Measurements from ENCODE around the gene KLHL41. TPM values are rescaled to one million over a fixed set of nuclear protein-coding genes. Genes with fewer than 3 reads are reported as not detected.
"Not testable (repeated sequence)": the region's sequence is repeated elsewhere in the genome, so short reads cannot be mapped to it uniquely, and the experiment has no call there.

The KLHL41 gene
- total RNA-seq, 2 donors from 2014 or later = 1.3 TPM

DNA sequence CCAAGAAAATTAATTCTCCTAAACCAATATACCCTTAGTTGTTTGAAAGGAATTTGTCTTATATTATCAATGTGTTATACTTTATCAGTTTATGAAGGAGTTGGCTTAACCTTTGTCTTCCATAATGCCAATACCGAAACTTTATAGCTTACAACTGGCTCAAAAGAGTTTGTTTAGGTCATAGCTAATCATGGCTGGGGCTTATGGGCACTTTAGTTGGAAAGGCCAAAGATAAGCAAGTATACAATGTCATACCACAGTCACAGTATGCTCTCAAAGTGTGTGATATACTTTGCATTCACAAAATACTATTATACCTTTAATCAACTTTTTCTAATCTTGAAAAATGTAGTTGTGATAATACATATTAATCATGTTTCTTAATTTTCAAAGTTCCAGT lies 2.3 kb downstream of the KLHL41 start:
- H3K27ac ChIP-seq = no peak overlapping the region
- no peak overlapping the region for H3K4me3 ChIP-seq
- no peaks in the 10 kb centered on the region for H3K27me3 ChIP-seq
- intact Hi-C loops (cut with DNase I) = no loop called here
- no peaks in the 10 kb centered on the region for H3K9me3 ChIP-seq
- WGBS, 2 donors = 73 to 93% methylated on average over 1 of the region's 1 CpG
- no peaks in the 10 kb centered on the region for H3K36me3 ChIP-seq (replicated peaks in 1 of 2; ENCODE audit: insufficient read depth in 1 of 2, low read depth in 2 of 2)
- ATAC-seq (no peak), DNase-seq (no peak)
- peaks cover 19% of the 10 kb centered on the region for H3K4me1 ChIP-seq
- TF ChIP-seq POLR2A (IDR thresholded peaks at IDR 0.05) = no peak
- TF ChIP-seq, protein P1, sequence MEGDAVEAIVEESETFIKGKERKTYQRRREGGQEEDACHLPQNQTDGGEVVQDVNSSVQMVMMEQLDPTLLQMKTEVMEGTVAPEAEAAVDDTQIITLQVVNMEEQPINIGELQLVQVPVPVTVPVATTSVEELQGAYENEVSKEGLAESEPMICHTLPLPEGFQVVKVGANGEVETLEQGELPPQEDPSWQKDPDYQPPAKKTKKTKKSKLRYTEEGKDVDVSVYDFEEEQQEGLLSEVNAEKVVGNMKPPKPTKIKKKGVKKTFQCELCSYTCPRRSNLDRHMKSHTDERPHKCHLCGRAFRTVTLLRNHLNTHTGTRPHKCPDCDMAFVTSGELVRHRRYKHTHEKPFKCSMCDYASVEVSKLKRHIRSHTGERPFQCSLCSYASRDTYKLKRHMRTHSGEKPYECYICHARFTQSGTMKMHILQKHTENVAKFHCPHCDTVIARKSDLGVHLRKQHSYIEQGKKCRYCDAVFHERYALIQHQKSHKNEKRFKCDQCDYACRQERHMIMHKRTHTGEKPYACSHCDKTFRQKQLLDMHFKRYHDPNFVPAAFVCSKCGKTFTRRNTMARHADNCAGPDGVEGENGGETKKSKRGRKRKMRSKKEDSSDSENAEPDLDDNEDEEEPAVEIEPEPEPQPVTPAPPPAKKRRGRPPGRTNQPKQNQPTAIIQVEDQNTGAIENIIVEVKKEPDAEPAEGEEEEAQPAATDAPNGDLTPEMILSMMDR (IDR thresholded peaks at IDR 0.05) = no peak

DNA sequence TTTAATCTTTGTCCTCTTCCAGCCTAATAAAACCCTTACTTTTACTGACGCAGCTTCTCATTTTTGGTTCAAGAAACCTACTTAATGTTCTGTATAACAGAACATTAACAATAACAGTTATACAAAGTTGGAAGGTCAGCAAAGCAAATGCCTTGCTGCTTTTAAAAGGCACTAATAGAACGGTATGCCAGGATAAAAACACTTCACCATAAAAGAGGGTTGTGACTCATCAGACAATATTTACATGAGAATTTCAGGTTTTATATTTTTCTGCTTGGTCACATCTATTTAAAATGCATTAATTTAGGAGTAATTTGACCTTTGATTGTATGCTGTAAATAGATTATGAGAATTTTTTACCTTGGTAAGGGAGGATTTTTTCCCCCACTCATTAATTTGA lies 3.0 kb downstream of the KLHL41 start:
- H3K4me3 ChIP-seq = no peak overlapping the region
- TF ChIP-seq, protein P1 (IDR thresholded peaks at IDR 0.05) = no peak
- no peak for TF ChIP-seq POLR2A (IDR thresholded peaks at IDR 0.05)
- no peak overlapping the region for H3K27ac ChIP-seq
- ATAC-seq = no peak
- intact Hi-C loops (cut with DNase I) = no loop called here
- no peak for DNase-seq
- no peaks in the 10 kb centered on the region for H3K9me3 ChIP-seq
- H3K4me1 ChIP-seq = peaks cover 12% of the 10 kb centered on the region
- 74 to 80% methylated on average over 2 of the region's 2 CpGs for WGBS, 2 donors
- no peaks in the 10 kb centered on the region for H3K27me3 ChIP-seq
- no peaks in the 10 kb centered on the region for H3K36me3 ChIP-seq (replicated peaks in 1 of 2; ENCODE audit: insufficient read depth in 1 of 2, low read depth in 2 of 2)

DNA sequence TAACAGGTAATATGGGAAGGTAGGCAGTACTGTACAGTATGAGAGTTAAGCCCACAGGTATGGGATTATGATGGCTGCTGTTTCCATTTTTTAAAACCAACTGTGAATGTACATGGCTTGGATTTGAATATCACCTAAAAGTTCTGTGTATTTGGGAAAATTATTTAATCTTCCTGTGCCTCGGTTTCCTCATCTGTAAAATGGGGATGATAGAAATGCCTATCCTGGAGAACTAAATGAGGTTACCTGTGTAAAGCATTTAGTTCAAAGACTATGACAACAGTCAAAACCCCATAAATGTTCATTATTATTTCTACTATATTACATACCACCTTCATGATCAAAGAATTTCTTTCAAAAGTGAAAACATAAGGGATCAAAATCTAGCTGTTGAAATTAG lies 3.6 kb downstream of the KLHL41 start:
- intact Hi-C loops (cut with DNase I) = no loop called here
- no peak overlapping the region for H3K4me3 ChIP-seq
- 97 to 100% methylated on average over 1 of the region's 1 CpG for WGBS, 2 donors

DNA sequence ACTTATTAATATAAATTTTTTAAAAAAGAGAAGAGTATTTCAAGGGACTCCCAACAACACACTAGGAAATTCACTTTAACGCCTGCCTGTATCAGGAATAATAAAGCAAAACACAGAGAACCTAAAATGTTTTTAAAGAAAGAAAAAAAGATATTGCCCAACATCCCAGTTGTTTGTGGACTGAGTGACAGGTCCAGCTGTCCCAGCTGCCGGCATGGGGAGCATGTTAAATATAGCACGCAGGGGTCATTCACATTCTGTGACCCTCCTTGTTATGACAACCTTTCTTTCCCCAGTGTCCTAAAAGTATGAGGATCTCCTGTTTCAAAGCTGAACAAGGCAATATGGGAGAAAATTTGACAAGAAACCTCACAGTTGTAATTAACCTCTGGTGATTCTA lies 4.4 kb downstream of the KLHL41 start:
- intact Hi-C loops (cut with DNase I) = no loop called here
- no peak for TF ChIP-seq POLR2A (IDR thresholded peaks at IDR 0.05)
- TF ChIP-seq, protein P1 (IDR thresholded peaks at IDR 0.05) = no peak
- Histone ChIP-seq H3K4me1 (peaks cover 5% of the 10 kb centered on the region), H3K36me3 (replicated peaks in 1 of 2; ENCODE audit: insufficient read depth in 1 of 2, low read depth in 2 of 2) (no peaks in the 10 kb centered on the region), H3K27ac (no peak overlapping the region), H3K4me3 (no peak overlapping the region), H3K27me3 (no peaks in the 10 kb centered on the region), H3K9me3 (no peaks in the 10 kb centered on the region)
- no peak for ATAC-seq
- 61 to 71% methylated on average over 3 of the region's 3 CpGs for WGBS, 2 donors
- DNase-seq = no peak

More for the DNA sequence above, 3.6 kb downstream of the KLHL41 start:
- no peaks in the 10 kb centered on the region for H3K27me3 ChIP-seq
- H3K9me3 ChIP-seq = no peaks in the 10 kb centered on the region
- no peaks in the 10 kb centered on the region for H3K36me3 ChIP-seq (replicated peaks in 1 of 2; ENCODE audit: insufficient read depth in 1 of 2, low read depth in 2 of 2)
- TF ChIP-seq POLR2A (IDR thresholded peaks at IDR 0.05) = no peak
- TF ChIP-seq, protein P1 (IDR thresholded peaks at IDR 0.05) = no peak
- no peak for ATAC-seq
- no peak overlapping the region for H3K27ac ChIP-seq
- peaks cover 6% of the 10 kb centered on the region for H3K4me1 ChIP-seq
- DNase-seq = no peak

DNA sequence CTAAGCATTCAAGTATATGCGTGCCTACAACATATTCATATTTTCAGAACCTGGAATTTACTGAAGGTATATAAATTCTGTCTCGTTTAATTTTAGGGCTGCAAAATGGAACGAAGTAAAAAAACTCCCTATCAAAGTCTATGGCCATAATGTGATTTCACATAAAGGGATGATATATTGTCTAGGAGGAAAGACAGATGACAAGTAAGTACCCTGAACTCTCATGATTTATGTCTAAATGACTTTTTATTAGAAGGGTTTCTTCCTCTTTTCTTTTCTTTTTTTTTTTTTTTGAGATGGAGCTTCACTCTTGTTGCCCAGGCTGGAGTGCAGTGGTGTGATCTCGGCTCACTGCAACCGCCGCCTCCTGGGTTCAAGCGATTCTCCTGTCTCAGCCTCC lies 5.3 kb downstream of the KLHL41 start:
- not testable (repeated sequence) for H3K27me3 ChIP-seq

DNA sequence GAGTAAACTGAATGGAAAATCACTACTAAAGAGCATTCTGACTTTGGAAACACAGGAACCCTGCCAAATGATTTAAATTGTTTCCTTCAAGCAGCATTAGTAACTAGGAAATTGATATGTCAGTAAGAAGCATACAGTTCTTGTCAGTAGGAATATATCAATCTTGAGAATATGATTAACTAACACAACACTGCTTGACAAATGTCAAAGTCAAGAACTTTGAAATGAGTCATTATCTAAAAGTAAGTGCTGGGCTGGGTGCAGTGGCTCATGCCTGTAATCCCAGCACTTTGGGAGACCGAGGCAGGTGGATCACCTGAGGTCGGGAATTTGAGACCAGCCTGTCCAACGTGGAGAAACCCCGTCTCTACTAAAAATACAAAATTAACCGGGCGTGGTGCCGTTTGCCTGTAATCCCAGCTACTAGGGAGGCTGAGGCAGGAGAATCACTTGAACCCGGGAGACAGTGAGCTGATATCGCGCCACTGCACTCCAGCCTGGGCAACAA lies 7.0 kb downstream of the KLHL41 start:
- H3K4me3 ChIP-seq; H3K27ac ChIP-seq; H3K4me1 ChIP-seq; DNase-seq; H3K36me3 ChIP-seq (replicated peaks in 1 of 2; ENCODE audit: insufficient read depth in 1 of 2, low read depth in 2 of 2); H3K9me3 ChIP-seq; ATAC-seq; H3K27me3 ChIP-seq; intact Hi-C loops (cut with DNase I): not testable (repeated sequence)
- WGBS, 2 donors = 96 to 97% methylated on average over 10 of the region's 10 CpGs

More for the DNA sequence above, 5.3 kb downstream of the KLHL41 start:
- DNase-seq; H3K4me3 ChIP-seq; intact Hi-C loops (cut with DNase I); H3K9me3 ChIP-seq; ATAC-seq; H3K27ac ChIP-seq; H3K4me1 ChIP-seq; H3K36me3 ChIP-seq (replicated peaks in 1 of 2; ENCODE audit: insufficient read depth in 1 of 2, low read depth in 2 of 2): not testable (repeated sequence)
- WGBS, 2 donors = 88 to 89% methylated on average over 7 of the region's 7 CpGs

All from body of pancreas (tissue), 4 donors.